Suppressor macrophage (primary cell): Measurements from ENCODE around the gene CDCA5.

Experiments used
- DNase-seq, 4 experiments: peaks; one replicate each; pipeline ENCODE4 v3.0.0-alpha.2; 2020 to 2022

CDCA5 gene

GRCh38 chr11:65069217-65069616, 14.6 kb downstream of the CDCA5 start:
- peak in 3 of 4 experiments; percentile 32 to 40 (median 39) for DNase-seq

GRCh38 chr11:65067446-65067845, 16.4 kb downstream of the CDCA5 start:
- no peak for DNase-seq

DNA sequence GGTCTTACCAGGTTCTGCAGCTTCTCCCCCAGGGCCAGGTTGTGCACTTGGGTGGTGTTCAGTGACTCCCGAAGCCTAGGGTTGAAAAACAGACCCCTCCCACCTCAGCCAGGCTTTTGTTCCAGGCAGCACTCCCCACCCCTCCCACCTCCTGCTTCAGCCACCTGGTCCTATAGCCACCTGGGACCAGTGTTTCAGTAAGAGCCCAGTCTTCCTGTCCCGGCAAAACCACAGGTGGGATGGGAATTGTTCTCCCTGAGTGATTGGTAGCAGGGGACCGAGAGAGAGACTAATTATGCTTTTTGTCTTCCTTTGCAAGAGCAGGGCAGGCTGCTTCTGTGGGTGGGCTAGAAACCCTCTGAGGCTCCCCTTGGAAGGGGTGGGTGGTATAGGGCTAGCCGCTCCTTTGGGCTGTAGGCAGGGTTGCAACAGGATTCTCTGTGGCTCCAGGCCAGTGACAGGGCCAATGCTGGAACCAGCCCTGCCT, 17.0 kb downstream of the CDCA5 start:
- DNase-seq: no peak

DNA sequence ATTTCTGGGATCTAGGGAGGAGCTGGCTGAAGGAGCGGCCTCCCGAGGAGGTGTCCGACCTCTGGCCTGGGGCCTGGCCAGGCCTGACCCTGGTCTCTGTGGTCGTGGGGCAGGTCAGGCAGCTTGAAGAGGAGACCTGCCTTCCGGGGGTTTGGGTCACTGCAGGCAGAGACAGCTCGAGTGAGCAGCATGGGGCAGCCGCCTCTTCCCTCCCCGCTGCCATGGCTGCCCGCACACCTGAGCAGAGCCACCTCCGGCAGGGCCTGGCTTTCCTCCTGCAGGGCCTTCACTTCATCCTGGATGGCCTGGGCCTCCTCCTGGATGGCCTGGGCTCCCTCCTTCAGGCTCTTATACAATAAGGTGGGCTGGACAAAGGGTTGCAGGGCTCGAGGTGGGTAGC, 17.5 kb downstream of the CDCA5 start:
- DNase-seq: no peak

- DNase-seq: peak in 1 of 4 experiments; percentile 30
Measured at GRCh38 chr11:65065851-65066250, 18.0 kb downstream of the CDCA5 start.

DNA sequence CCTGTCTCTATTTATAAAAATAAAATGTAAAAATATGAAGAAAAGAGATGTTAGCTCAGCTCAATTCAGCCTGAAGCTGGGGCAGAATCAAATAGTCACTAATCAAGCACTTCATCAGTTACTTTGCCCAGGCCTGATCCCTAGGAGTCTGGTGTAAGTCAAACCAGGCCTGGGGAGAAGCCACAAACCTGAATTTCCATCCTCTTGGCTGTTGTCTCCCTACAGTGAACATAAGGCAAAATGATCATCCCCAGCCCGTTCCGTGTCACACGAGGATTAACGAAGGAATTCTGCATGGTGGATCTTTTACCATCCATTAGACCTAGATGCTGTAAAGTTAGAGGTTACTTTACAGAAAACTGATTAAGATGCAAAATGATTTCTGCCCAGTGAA, 19.0 kb downstream of the CDCA5 start:
- DNase-seq: no peak

GRCh38 chr11:65063532-65063931, 20.3 kb downstream of the CDCA5 start:
- peak in 1 of 4 experiments; percentile 22 for DNase-seq

GRCh38 chr11:65060913-65061408, 22.9 kb downstream of the CDCA5 start:
- no peak for DNase-seq

DNA sequence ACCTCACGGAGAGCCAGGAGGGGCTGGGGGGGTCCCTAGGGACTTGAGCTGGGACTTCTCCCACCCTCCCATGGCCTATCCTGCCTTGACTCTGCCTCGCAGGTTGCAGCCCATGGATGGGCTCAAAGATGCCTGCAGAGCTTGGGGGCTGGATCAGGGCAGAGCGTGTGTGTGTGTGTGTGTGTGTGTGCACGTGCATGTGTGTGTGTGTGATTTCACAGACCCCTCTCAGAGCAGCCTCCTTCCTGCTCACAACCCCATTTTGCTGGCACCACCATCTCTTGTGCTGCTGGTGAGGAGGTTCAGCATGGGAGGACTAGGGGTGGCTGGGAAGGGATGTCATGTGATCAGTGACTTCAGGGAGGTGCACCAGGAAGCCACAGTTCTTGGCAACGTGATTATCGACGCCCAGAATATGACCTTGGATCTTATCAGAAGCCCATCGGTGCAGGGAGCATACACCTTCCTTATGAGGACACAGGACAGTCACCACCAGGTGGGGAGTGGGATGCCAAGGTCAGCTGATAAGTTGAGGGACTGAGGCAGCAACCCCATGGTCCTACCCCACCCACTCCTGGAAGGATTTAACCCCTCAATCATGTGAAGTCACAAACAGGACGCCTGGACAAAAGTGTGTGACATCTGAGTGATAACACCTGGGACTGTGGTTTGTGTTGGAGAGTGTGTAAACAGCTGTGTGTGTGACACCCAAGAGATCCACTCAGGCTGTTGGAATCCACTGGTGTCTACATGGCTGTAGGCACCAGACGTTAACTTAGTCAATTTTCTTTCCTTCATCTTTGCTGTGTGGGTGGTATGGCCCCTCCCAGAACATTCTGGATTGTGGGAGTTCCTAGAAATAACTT, 23.6 kb downstream of the CDCA5 start:
- no peak for DNase-seq

GRCh38 chr11:65059523-65059922, 24.3 kb downstream of the CDCA5 start:
- no peak for DNase-seq

DNA sequence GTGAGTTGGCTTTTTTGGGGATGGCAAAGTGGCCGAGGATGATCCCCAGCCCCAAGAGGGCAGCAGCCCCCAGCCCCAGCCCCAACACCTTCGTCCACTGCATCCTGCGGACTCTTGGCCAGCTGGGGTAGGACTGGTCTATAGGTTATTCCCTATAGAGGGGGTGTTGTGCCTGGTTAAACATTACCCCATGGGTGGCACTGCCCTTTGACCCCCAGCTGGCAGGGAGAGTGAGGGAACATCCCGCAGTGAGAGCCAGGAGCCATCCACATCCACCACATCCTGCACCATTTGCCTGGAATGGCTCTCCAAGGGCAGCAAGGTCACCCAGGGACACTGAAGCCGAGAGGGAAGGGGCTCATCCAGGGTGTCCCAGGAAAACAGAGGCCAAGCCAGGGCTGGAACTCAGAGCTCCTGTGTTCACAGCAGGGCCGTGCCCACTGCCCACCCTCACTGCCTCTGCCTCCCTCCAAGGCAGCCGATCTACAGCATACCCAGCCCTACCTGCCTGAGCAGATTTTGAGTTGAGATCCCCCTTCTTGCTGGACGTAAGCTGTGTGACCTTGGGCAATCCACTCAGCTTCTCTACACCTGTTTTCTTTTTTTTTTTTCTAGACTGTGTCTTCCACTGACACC, 25.3 kb downstream of the CDCA5 start, which contains the start of gene NAALADL1:
Gene NAALADL1, minus strand, starts transcription at position 135 of the 636 bp plus-strand sequence. Its CDS starts 32 bp downstream, at position 103.
- DNase-seq: no peak

- DNase-seq: no peak
Measured at GRCh38 chr11:65058012-65058411, 25.8 kb downstream of the CDCA5 start.

- no peak for DNase-seq
Measured at GRCh38 chr11:65057526-65057925, 26.3 kb downstream of the CDCA5 start.

DNA sequence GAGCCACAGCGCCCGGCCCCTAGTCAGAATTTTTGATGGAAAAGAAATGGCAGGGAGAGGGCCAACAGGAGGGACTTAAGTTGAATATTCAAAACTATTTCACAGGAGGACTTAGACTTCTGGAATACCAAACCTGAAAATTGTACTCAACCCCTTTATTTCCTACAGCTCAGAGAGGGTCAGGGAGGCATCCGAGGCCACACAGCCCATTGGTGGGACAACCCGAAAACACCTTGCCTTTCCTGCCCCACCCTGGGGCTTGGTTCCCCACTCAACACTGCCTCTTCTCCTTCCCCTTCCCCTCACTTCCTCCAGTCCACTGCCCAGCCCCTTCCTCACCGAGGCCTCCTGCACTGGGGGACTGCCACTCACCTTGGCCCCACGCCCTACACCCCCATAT, 26.8 kb downstream of the CDCA5 start:
- DNase-seq: no peak

DNA sequence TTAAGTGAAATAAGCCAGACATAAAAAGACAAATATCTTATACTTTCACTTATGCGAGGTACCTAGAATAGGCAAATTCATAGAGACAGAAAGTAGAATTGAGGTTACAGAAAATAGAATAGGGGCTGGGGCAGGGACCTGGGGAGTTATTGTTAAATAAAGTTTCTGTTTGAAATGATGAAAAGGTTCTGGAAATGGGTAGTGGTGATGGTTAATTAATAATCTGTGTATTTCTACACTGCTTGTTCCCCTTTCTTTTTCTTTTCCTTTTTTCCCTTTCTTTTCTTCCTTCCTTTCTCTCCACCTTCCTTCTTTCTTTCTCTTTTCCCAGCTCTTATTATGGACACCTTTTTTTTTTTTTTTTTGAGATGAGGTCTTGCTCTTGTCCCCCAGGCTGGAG, 28.3 kb downstream of the CDCA5 start:
- no peak for DNase-seq

GRCh38 chr11:65053827-65054508, 29.9 kb downstream of the CDCA5 start:
- peak in 3 of 4 experiments; percentile 21 to 33 (median 24) for DNase-seq

DNA sequence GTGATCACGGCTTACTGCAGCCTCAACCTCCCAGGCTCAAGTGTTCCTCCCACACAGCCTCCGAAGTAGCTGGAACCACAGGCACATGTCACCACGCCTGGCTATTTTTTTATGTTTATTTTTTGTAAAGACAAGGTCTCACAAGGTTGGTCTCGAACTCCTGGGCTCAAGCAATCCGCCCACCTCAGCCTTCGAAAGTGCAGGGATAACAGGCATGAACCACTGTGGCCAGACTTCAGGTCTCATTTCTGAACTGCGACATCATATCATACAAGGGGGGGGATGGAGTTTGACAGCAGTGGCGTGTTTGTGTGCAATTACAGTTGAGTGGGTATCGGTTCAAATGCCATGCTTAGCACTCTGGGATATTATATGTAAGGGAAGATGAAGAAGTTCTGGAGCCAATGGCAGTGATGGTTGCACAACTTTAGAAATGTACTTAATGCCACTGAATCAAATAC, 32.4 kb downstream of the CDCA5 start:
- no peak for DNase-seq

DNA sequence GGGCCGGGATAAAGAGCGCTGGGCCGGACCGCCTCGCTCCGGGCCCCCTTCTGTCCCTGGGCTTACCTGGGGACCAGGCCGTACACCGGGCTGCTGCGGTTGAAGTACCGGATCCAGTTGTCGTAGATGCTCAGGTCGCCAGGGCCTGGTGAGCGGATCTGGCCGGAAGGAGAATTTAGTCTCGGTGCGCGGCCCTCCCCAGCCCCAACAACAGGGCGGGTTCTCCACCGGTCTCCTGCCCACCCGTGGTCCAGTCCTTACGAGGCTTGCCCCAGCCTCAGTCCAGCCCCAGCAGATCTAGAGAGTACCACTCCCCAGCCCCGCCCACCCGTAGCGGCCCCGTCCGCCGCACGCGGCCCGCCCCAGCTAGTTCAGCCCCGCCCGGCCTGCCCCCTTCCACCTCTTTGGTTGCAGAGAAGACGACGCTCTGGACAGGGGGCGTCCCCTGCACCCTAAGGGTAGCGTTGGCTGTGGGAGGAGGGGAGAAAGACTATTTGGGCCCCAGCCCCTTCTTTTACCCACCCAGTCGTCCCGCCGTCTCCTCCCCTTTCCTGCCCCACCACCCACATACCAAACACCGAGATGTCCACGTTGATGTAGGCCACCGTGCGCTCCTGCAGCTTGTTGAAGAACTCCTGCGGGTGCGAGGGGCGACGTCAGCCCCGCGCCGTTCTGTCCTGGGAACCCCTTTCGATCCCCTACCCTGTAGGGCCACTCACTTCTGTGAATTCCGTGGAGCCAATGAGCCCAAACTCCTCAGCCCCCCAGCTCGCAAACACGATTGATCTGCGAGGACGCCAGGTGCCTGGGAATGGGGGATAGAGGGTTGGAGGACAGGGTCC, 36.0 kb downstream of the CDCA5 start:
- DNase-seq: peak in 1 of 4 experiments; percentile 13

DNA sequence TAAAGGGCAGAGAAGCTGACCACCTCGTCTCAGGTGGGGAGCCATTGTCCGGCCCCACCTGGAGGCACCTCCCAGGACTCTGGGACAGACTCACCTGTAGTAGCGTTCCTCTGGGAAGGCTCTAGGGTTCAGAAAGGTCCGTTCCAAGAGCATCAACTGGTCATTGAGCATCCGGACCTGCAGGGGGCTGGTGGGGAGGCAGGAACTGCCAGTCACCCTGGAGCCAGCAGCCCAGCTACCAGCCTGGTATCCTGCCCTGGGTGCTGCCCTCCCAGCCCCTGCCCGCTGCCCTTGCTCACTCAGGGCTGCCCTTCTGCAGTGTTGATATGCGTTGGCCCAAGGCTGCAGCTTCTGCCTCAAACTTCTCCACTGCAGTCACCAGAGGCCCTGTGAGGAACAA, 38.1 kb downstream of the CDCA5 start:
- no peak for DNase-seq

DNA sequence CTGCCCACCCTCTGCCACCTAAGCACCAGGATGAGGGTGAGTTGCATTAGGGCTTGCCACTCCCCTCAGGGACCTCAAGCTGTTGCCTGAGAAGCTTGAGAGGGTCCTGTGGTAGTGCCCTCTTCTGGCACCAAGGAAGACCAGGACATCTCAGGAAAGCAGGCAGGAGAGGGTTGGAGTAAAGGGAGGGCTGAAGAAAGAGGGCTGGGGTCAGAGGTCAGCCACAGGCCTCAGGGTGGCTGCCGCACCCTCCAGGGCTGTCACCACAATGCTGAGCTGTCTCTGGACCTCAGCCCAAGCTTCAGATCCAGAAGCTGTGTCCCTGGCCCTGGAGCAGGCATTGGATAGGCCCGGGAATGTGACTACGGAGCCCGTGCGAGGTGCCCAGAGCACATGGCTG, 38.8 kb downstream of the CDCA5 start:
- DNase-seq: no peak

- peak; percentile 90 to 96 (median 94) for DNase-seq
Measured at GRCh38 chr11:65043881-65044501, 39.8 kb downstream of the CDCA5 start.
